Epithelial cell of prostate (primary cell): ENCODE results near the gene MED14.
"Not testable (repeated sequence)": the region's sequence is repeated elsewhere in the genome, so short reads cannot be mapped to it uniquely, and the experiment has no call there.

Source experiments
- DNase-seq: peaks from one replicate; pipeline ENCODE4 v3.0.0-alpha.2; 2011; ENCODE audit warnings: low read depth, low spot score
- H3K27ac ChIP-seq: fragments of 450-650 bp; 2 replicates; pipeline ENCODE4 v1.5.1; 2017; ENCODE audit warnings: mild to moderate bottlenecking

Gene MED14

GRCh38 chrX:40732499-40732898 is 2.8 kb downstream of the MED14 start:
- H3K27ac ChIP-seq, DNase-seq: not testable (repeated sequence)

GRCh38 chrX:40729598-40730584 is 5.5 kb downstream of the MED14 start:
- H3K27ac ChIP-seq: no peak overlapping the region
- DNase-seq: no peak

GRCh38 chrX:40727581-40728252 is 7.6 kb downstream of the MED14 start:
- DNase-seq: no peak
- no peak overlapping the region for H3K27ac ChIP-seq

- H3K27ac ChIP-seq: no peak overlapping the region
- DNase-seq: no peak
Measured at GRCh38 chrX:40727093-40727492, 8.2 kb downstream of the MED14 start.

- DNase-seq: no peak
Measured at GRCh38 chrX:40722930-40723329, 12.4 kb downstream of the MED14 start.

DNA sequence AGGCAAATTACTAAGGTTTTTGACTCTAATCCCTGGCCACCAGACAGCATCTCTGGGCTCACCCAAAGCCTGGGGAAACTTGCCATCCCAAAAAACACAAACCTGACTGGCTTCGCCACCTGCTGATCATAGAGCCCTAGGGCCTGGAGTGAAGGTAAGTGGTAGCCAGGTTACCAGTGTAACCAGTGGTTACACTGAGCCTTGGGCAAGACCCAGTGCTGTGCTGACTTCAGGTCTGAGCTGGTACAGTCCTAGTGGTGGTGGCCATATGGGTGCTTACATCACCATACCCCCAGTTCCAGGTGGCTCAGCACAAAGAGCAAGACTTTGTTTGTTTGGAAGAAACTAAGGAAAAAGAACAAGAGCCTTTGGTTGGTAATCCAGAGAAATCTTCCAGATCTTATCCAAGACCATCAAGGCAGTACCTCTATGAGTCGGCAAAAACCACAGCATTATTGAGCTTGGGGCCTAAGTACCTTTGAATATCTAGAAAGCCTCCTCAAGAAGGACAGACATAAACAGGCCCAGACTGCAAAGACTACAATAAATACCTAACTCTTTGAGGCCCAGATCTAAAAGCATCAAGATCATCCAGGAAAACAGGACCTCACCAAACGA is 13.7 kb downstream of the MED14 start:
- no peak overlapping the region for H3K27ac ChIP-seq
- no peak for DNase-seq

More at GRCh38 chrX:40722930-40723329, 12.4 kb downstream of the MED14 start:
- no peak overlapping the region for H3K27ac ChIP-seq

- no peak for DNase-seq
- H3K27ac ChIP-seq: no peak overlapping the region
Measured at GRCh38 chrX:40720792-40721191, 14.6 kb downstream of the MED14 start.

DNA sequence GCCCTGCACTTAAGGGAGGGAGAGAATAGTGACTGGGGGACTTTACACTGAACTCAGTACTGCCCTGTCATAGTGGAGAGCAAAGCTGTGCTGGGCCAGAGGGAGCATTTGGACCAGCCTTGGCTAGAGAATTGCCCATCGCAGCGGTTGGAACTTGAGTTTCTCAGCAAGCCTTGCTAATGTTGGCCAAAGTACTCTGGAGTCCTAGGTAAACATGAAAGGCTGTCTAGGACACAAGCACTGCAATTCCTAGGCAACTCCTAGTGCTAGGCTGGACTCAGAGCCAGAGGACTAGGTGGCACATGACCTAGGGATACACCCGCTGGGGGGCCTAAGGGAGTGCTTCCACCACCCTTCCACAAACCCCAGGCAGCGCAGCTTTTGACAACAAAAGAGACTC is 15.0 kb downstream of the MED14 start:
- DNase-seq: no peak
- H3K27ac ChIP-seq: no peak overlapping the region

GRCh38 chrX:40719731-40720130 is 15.6 kb downstream of the MED14 start:
- no peak for DNase-seq
- H3K27ac ChIP-seq: peak overlapping the region; percentile 22

DNA sequence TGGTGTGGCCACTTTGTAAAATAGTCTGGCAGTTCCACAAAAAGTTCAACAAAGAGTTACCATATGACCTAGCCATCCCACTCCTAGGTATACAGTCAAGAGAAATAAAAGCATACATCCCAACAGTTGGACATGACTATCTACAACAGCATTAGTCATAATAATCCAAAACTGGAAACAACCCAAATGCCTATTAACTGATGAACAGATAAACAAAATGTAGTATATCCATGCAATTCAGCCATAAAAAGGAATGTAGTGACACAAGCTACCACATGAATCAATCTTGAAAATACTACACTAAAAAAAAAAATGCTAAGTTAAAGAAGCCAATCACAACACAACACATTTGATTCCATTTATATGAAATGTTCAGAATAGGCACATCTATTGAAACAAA is 16.1 kb downstream of the MED14 start:
- DNase-seq: peak; percentile 24
- H3K27ac ChIP-seq: peak overlapping the region; percentile 22

- H3K27ac ChIP-seq: no peak overlapping the region
- DNase-seq: no peak
Measured at GRCh38 chrX:40709395-40709794, 25.9 kb downstream of the MED14 start.

GRCh38 chrX:40705658-40706312 is 29.6 kb downstream of the MED14 start:
- DNase-seq: no peak
- H3K27ac ChIP-seq: no peak overlapping the region

DNA sequence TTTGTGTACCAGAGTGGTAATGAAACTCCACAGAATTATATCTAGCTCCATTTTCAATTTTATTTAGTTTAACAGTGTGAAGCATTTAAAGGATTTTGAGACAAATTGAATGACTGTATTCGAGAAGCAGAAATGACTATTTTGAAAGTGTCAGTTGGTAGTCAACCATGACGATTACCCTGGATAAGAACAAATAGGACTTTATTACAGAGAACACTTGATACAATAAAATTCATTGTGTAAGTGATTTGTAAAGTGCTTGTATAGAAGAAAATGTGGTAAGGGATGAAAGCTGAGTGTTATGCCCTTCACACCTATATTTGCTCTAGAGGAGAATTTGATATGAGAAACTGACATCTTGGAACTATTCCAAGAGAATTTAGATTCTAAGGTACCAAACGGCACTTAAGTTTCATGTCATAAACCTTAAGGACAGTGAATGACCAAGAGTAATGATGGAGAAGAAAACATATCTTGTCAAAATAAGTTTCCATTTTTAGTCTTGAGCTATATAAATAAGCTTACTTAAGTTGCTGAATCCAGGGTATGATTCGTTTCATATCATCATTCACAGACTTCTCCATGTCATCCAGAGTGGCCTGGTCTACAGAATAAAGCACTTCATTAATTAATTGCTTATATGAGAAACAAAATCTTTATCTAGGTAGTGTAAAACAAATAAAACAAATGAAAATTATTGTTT is 34.6 kb downstream of the MED14 start:
- no peak for DNase-seq
- H3K27ac ChIP-seq: no peak overlapping the region

GRCh38 chrX:40698851-40699250 is 36.5 kb downstream of the MED14 start:
- no peak overlapping the region for H3K27ac ChIP-seq
- DNase-seq: no peak

DNA sequence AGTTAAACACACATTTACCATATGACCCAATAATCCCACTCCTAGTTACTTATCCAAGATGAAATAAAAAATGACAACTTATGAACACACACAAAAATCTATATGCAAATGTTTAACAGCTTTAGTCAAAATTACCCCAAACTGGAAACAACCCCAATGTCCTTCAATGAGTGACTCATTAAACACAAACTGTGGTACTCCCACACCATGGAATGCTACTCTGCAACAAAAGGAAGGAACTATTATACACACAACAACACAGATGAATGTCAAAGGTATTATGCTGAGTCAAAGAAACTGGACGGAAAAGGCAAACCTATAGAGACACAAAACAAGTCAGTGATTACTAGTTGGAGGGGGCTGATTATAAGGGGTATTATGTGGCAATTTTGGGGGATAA is 40.5 kb downstream of the MED14 start:
- DNase-seq: no peak
- H3K27ac ChIP-seq: no peak overlapping the region

DNA sequence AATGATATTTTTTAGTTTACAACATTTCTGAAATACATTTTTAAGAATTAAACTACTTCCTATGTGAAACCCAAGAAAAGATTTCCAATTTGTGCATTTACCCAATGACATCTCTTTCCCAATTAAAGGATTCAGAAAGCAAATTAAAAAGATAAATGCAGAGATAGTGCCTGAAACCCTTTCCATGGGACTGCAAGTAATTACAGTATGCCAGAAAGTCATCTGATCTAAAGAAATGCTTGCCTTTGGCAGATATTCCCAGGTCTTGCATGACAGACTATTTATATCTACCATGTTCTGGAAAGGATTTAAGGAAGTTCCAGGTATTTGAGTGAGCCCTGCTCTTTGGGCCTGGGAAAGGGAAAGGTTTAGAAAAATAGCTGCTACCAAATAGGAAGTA is 46.4 kb downstream of the MED14 start:
- no peak overlapping the region for H3K27ac ChIP-seq
- no peak for DNase-seq

GRCh38 chrX:40687169-40687568 is 48.2 kb downstream of the MED14 start:
- H3K27ac ChIP-seq: no peak overlapping the region
- no peak for DNase-seq

DNA sequence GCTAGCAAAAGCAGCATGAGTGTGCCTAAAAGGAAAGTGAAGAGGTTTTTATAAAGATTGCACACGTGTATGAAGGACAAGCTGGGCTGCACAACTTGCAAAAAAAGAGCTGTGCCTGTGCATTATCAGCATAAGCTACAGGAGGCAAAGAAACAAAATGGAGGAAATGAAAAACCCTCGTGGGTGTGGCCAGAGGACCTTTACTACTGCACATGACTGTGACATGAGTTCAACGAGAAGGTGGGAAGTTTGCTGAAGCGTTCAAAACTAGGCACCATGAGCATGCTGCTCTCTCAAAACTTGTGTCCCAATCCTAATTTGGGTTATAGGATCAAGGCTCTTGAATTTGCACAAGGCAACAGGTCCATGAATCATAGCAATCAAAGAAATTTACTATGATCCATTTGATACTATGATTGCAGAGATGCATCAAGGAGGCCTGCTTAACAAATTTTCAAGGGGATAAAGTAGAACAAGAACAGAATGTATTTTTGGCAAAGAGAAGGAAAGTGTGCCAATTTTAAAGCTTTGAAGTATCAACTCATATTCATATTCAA is 49.9 kb downstream of the MED14 start:
- no peak overlapping the region for H3K27ac ChIP-seq
- no peak for DNase-seq

GRCh38 chrX:40684092-40684491 is 51.2 kb downstream of the MED14 start:
- no peak overlapping the region for H3K27ac ChIP-seq
- no peak for DNase-seq

- no peak for DNase-seq
- H3K27ac ChIP-seq: no peak overlapping the region
Measured at GRCh38 chrX:40683245-40683644, 52.1 kb downstream of the MED14 start.
